Measurements from ENCODE around the gene KLHL36.
"Not testable (repeated sequence)": the region's sequence is repeated elsewhere in the genome, so short reads cannot be mapped to it uniquely, and the experiment has no call there.

KLHL36 gene

DNA sequence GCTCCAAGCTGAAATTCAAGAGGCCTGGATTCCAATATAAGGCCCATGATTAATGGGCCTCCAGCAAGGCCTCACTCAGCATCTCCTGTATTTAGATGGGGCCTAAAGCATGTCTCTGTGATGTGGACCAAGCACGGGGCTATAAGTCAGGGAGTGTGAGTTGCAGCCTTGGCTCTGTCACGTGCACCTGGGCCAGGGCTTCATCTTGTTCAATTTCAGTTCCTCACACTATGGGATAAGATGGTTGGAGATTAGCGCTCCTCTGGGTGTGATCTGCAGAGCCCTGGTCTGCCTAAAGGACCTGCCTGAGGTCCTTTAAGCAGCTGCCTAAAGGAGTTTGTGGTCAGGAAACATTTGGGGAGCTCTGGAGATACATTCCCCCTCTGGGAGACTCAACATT, 25.2 kb downstream of the KLHL36 start:
- DNase-seq = no peak

DNA sequence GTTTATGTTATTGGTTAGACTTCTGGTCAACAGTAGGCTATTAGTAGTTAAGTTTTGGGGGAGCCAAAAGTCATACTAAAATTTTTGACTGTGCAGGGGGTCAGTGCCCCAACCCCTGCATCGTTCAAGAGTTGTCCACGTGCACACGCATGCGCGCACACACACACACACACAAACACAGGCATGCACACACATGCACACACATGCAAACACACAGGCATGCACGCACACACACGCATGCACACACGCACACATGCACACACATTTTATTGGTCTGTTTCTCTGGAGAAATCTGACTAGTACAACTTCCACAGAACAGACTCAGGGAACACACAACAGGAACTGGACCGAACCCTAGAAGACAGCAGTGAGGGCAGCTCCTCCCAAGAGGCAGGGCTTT, 27.1 kb downstream of the KLHL36 start:
- DNase-seq = no peak

DNA sequence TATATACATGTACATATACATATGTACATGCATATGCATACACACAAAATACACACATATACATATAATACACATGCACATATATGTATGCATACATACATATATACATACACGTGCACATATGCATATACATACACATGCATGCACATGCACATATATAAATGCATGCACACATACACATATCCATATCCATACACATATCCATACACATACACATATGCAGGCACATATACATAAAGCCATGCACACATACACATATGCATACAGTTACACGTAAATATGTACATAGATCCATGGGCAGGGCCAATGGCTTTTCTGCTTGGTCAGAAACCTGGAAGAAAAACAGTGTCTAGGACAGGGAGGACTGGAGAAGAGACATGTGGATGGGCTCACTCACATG, 27.6 kb downstream of the KLHL36 start:
- DNase-seq = no peak

DNA sequence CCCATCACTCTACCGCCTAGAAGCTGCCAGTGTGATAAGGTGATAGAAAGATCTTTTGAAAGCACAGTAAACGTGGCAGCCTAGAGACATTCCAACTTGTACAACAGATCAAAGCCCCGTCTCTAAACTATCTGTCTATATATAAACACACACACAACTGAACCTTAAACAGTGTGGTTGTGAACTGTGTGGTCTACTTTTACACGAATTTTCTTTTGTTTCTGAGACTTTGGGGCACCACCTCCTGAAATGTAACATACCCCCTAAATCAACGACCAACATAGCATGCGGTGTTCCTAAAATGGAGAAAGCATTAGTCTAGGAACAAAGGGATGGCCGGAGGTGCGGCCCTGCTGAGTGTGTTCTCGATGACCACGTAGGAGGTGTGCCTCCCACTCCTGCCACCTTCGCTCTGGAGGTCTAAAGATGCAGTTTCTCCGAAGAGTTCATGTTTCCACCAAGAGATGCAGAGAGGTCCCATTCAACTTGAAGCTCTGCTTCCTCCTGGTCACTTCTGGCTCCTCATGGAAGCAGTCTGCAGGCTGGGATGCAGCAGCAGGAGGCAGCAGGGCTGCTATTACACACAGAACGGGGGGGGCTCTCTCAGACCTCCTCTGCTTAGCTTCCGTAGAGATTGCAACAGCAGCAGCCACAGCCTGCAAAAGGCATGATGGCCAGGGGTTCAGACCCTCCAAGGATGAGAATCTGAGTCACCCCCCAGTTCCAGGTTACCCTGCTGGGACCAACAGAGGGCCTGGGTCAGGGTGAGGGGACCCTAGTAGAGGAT, 28.9 kb downstream of the KLHL36 start:
- no peak for DNase-seq

DNA sequence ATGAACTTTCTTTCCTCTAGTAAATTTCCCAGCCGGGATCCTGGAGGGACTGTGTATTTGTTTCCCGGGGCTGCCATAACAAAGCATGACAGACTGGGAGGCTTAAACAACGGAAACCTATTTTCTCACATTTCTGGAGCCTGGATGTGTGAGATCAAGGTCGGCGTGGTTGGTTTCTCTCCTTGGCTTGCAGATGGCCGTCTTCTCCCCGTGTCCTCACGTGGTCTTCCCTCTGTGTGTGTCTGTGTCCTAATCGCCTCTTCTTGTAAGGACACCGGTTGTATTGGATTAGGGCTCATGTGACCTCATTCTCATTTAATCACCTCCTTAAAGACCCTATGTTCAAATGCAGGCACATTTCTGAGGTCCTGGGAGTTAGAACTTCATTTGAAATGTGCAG, 29.5 kb downstream of the KLHL36 start:
- DNase-seq = no peak

DNA sequence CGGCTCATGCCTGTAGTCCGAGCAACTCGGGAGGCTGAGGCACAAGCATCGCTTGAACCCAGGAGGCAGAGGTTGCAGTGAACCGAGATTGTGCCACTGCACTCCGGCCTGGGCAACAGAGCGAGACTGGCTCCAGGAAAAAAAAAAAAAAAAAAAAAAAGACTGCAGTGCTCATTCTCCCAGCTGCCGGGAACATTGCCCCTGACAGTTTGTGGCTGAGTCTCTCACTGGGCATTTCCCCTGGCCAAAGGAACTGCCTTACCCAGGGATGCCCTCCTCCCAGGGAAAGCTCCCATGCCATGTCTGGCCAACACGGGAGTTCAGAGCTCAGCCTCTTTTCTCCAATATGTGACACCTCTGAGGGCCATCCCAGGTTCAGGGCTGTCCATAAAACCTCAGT, 30.2 kb downstream of the KLHL36 start:
- DNase-seq = no peak

DNA sequence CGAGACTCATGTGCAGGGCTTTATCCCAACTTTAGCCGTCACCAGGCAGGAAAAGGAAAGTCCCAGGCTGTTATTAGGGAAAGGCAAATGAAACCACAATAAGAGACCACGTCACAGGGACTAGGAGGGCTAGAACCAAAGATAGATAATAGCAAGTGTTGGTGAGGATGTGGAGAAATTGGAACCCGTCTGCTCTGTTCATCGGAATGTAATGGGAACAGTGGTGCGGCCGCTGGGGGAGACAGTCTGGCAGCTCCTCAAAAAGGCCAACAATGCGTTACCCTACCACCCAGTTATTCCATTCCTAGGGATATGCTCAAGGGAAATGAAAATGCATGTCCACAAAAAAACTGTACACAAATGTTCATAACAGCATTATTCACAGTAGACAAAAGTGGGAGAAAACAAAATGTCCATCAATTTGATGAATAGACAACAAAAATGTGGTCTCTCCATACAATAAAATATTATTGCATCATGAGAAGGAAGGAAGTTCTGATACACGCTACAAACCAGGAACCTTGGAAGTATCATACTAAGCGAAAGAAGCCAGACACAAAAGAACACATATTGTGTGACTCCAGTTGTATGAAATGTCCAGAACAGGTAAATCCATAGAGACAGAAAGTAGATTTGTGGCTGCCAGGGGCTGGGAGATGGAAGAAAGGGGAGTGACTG, 32.0 kb downstream of the KLHL36 start:
- no peak for DNase-seq

DNA sequence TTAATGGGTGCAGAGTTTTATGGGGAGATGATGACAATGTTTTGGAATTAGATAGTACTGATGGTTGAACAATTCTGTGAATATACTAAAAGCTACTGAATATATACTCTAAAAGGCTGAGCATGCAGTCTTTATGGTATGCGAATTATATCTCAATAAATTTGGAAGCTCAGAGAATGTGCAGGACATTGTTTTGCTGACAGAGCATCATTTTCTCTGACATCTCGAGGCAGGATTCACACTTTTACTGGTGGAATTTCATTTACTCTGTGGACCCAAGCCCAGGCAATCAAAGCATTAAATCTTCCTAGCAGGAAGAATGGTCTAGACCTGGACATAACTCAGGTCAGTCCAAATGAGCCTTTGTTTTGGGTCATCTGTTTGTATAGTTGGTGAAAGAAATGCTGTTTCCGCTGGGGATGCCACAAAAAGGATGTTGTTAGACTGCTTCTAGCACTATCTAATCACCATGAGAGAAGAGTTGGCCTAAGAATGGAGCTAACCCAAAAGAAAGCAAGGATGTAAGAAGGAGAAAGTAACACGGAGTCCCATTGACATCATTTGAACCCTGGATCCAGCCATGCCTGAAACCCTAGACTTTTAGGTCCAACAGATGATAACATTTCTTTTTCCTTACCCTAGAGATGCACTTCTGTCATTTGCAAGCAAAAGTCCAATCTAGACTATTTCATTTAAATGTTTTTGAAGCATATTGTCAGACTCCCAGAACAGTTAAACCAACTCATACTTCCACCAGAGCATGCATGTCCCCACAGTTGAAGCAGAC, 32.7 kb downstream of the KLHL36 start:
- DNase-seq = no peak

DNA sequence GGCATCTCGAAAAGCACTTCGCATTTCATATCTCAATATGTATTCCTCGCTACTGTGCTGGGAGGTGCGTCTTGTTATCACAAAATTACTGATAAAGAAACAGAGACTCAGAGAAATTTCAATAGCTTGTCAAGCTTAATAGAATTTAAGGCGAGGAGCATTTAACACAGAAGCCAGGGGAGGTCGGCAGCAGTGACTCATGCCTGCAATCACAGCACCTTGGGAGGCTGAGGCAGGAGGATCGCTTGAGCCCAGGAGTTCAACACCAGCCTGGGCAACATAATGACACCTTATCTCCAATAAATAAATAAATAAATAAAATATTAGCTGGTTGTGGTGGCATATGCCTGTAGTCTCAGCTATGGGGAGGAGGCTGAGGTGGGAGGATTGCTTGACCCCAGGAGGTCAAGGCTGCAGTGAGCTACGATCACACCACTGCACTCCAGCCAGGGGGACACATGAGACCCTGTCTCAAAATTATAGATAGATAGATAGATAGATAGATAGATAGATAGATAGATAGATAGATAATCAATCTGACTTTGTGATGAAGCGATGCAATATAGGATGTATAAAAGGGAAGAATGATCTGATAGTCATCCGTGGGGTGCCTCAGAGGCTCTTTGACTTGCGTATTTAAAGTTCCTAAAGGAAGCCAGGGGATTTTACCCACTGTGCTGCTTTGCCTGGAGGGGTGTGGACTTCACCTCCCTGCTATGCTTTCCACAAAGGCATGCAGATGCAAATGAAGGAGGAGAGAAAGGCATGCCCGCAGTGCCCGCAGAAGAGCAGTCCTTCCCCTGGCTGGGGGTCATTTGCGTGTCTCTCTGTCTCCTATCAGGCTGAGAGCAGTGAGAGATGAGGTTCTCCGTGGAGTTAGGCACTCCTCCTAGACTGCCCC, 35.6 kb downstream of the KLHL36 start:
- DNase-seq = no peak

DNA sequence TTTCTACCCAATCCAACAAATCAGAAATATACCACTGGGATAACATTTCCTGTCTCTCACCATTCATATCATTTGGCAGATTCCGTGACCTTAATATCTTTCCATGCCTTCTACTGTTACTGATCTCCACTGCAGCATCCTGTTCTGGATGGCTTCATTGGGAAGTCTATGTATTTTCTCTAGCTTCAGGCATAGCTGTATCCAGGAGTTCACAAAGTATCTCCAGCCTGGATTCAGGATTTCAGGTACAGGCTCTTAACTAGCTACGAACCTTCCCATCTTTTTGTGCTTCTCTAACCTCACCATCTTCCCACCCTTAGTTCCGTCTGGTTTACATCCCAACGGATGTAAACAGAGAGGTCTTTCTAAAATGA, 36.3 kb downstream of the KLHL36 start:
- DNase-seq = no peak

DNA sequence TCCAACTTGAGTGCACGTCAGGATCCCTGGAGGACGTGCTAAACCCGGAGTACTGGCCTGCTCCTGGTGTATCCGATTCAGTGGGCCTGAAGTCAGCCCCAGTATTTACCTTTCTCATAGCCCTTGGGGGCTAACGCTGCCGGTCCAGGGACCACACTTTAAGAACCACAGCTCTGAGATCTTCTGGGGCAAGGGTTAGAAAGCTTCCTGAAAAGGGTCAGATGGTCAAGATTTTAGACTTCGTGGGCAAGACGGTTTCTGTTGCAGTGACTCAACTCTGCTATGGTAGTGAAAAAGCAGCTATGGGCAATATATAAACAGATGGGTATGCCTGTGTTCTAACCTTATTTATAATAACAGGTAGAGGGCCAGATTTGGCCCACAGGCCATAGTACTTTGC, 36.9 kb downstream of the KLHL36 start:
- no peak for DNase-seq

DNA sequence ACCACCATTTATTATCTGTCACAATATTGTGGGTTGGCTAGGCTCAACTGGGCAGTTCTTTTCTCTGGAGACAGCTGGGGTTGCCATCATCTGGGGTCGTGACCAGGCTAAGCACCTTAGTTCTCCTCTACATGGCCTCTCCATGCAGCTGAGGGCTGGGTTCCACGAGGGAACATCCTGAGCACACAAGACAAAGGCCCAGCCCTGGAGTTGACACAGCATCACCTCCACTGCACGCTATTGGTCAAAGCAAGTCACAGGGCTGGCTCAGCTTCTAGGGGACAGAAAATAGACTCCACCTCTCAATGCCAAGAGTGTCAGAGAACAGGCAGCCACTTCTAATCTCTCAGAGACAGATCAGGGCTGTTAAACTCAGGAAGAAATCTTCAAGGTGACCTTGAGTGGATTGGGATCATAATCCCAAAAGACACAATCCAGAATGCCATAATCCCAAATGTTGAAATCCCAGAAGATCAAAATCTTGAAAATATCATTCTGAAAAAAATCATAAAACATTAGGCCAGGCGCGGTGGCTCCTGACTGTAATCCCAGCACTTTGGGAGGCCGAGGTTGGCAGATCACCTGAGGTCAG, 38.5 kb downstream of the KLHL36 start:
- DNase-seq = no peak

DNA sequence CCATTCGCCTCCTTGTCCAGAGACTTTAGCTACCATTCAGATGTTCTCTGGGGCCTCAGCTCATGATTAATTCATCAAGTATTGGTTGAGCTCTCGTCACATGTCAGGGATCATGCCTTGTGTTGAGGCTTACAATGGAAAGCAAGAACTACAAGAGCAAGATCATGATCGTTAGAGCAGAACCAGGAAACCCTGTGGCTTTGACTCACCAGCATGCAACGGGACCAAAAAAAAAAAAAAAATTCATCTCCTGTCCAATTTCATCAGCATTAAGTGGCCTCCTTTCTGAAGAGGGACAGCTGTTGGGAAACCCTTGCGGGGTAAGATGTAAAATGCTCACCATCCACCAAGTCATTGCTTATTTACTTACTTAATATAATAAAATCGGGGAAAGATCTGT, 39.4 kb downstream of the KLHL36 start:
- no peak for DNase-seq

DNA sequence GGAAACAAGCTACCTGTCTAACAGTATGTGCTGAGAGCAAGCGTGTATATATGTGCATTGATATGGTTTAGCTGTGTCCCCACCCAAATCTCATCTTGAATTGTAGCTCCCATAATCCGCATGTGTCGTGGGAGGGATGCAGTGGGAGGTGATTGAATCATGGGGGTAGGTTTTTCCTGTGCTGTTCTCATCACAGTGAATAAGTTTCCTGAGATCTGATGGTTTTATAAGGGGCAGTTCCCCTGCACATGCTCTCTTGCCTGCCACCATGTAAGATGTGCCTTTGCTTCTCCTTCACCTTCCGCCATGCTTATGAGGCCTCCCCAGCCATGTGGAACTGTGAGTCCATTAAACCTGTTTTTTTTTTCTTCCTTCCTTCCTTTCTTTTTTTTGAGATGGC, 39.9 kb downstream of the KLHL36 start:
- DNase-seq = not testable (repeated sequence)

DNA sequence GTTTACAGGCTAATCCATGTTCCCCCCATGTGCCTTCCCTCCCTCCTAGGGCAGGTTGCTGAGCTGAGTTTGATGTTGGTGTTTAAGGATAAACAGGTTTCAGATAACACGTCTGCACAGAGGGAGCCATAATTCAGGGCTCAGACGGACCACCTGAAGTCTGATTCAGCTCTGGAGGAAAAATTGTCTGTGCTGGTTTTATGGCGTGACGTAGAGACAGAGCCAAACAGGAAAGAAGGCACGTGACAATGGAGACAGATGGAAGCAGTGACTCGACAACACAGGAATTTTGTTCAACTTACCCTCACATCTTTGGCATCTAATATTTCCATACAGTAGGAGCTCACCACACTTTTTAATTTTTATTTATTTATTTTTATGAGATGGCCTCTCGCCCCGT, 40.8 kb downstream of the KLHL36 start:
- no peak for DNase-seq

DNA sequence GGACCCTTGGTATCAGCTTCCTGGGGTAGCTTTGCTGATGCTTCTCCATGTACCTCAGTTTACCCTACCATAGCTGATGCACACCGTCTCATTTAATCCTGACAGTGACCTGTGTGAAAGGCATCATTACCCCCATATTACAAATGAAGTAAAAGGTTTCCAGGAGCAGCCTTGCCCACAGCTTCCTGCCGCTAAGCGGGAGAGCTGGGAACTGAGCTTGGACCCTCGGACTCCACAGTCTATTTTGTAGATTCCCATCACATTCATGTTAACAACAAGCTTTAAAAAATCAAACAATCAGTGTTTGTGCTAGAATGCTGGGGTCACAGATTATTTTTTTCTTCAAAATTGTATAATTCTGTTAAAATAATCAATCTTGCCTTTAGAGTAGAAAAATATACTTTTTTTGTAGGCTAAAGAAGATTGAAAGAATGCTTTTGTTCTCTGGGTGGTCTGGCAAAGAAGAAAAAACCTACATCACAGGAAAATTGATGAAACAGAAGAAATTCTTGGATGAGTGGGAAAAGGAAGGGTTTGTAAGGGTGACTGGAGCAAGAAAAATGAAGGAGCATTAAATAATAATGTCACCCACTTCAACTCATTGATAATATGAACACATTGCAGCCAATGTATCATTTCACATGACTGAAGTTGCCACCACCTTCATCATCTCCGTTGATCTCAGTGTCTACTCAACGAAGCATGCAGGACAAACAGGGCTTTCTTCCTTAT, 41.9 kb downstream of the KLHL36 start:
- no peak for DNase-seq

DNA sequence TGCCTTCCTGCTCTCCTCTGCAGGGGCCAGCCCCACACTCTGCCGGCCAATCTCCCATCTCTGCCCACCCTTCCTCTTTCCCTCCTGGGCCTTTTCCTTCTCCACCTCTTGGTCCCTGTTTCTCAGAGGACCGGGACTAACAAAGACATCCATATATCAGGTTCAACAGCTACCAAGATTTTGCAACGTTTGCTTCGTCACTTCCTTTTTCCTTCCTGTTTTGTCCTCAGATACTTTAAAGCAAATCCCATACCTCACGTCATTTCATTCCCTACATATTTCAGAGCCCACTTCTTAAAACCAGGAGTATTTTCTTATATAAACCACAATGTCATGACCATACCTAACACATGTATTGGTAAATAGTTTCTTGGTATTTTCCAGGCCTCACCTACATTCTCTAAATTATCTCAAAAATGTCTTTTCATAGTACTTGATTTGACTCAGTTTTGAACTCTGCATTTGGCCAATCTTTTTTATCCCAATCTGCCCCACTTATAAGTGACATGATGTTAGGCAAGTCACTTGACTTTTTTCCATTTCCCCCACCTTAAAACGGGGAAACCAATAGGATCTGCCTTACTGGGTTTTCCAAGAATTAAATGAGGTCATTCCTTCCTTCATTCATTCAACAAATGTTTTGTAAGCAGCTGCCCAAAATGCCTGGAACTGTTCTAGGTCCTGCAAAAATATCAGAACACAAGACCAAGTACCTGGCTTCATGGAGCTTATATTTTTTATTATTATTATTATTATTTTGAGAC, 44.3 kb downstream of the KLHL36 start:
- DNase-seq = no peak

DNA sequence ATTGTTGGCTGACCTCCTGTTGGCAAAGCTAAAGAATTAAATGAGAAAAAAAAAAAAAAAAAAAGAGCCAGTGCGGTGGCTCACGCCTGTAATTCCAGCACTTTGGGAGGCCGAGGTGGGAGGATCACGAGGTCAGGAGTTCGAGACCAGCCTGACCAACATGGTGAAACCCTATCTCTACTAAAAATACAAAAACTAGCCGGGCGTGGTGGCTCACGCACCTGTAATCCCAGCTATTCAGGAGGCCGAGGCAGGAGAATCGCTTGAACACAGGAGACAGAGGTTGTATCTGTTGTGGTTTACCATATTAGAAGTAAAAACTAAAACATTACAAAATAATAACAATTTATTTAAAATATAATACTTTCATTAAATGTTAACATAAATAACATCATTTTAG, 45.6 kb downstream of the KLHL36 start:
- DNase-seq = not testable (repeated sequence)

DNA sequence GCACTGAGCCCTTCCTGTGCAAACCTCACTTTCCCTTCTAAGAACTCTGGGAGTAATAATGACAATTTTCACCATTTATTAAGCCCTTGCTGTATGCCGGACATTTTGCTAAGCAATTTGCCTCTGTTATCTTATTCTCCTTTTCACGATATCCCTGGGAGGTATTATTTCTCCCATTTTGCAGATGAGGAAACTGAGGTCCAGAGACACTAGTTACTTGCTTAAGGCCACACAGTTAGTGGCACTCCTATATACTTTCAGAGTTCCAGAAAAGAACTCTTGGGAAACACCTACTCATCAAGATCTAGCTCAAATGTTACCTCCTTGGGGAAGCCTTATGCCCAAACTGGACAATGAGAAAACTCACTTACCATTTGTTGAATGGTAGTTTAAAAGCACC, 46.7 kb downstream of the KLHL36 start:
- no peak for DNase-seq

DNA sequence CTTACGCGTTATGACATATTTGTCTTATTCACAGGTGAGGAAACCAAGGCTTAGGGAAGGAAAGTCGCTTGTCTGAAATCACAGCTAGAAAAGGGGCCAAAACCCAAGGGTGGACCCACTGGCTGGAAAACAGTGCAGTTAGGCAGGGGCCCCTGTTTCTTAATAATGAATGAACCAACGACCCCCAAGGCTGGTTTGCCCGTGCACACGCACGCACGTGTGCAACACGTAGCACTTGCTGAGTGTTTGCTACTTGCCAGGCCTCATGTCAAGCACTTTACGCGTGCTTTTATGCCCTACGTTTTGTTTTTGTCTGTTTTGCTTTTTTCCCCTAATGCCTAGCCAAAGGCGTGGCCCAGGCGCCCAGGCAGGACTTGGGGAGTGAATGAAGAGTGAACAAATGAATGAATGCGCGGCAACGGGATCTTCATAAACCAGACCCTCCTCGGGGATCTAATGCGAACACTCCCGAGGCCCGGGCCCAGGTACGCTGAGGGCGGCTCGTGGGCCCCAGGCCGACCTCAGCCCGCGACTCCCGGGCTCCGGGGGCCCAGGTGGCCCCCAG, 50.9 kb downstream of the KLHL36 start:
- no peak for DNase-seq
